ENCODE measurements around the gene SUFU. TPM values are rescaled to one million over a fixed set of nuclear protein-coding genes. Genes with fewer than 3 reads are reported as not detected.

Gene SUFU
- total and polyA plus RNA-seq, 2 donors (not counting 1 experiment from before 2014, with no cell fraction given) = 4.8 to 13.3 TPM

- Histone ChIP-seq H3K9me3 (ENCODE audit: control extremely low read depth in 1 of 3, control insufficient read depth in 2 of 3, insufficient read depth in 1 of 3, low read length in 2 of 3) (no peaks in the 10 kb centered on the region), H3K4me3 (ENCODE audit: control extremely low read depth in 1 of 5, extremely low read depth in 1 of 5, insufficient read depth in 1 of 5, low read depth in 2 of 5, low read length in 4 of 5) (no peak overlapping the region), H4K20me1 (ENCODE audit: control insufficient read depth, insufficient read depth, low read length, poor library complexity, severe bottlenecking) (peaks cover 10% of the 10 kb centered on the region), H3K4me2 (replicated peaks; ENCODE audit: low read depth, low read length, poor library complexity, severe bottlenecking) (no peak overlapping the region), H3K9ac (ENCODE audit: low read length) (no peak overlapping the region), H3K36me3 (replicated peaks in 1 of 2; ENCODE audit: control extremely low read depth in 1 of 2, control insufficient read depth in 1 of 2, extremely low read depth in 1 of 2, insufficient read depth in 2 of 2, low read length in 1 of 2) (peaks cover 0 to 20% of the 10 kb centered on the region in 2 experiments), H3K27ac (ENCODE audit: low read length in 2 of 2) (no peak overlapping the region), H3K27me3 (replicated peaks in 1 of 4; ENCODE audit: control extremely low read depth in 1 of 4, control insufficient read depth in 3 of 4, insufficient read depth in 4 of 4, low read length in 3 of 4) (no peaks in the 10 kb centered on the region), H3K4me1 (ENCODE audit: control insufficient read depth in 2 of 2, insufficient read depth in 2 of 2, low read length in 2 of 2) (peaks cover 12% of the 10 kb centered on the region in 2 donors), H2AFZ (ENCODE audit: insufficient read depth, low read depth, low read length, poor library complexity, severe bottlenecking) (no peak overlapping the region), H3K79me2 (ENCODE audit: control insufficient read depth, insufficient read depth, low read length) (peaks cover 14% of the 10 kb centered on the region)
- H3K9me3 Mint-ChIP-seq (ENCODE audit: insufficient read depth) = no peaks in the 10 kb centered on the region
- WGBS (ENCODE audit: insufficient coverage) = 97% methylated on average over 6 of the region's 7 CpGs
- H3K4me3 Mint-ChIP-seq = no peak overlapping the region
- intact Hi-C loops (cut with micrococcal nuclease) = no loop called here
- no peak overlapping the region for H3K27ac Mint-ChIP-seq
- DNase-seq = no peak
- TF ChIP-seq, protein P1, sequence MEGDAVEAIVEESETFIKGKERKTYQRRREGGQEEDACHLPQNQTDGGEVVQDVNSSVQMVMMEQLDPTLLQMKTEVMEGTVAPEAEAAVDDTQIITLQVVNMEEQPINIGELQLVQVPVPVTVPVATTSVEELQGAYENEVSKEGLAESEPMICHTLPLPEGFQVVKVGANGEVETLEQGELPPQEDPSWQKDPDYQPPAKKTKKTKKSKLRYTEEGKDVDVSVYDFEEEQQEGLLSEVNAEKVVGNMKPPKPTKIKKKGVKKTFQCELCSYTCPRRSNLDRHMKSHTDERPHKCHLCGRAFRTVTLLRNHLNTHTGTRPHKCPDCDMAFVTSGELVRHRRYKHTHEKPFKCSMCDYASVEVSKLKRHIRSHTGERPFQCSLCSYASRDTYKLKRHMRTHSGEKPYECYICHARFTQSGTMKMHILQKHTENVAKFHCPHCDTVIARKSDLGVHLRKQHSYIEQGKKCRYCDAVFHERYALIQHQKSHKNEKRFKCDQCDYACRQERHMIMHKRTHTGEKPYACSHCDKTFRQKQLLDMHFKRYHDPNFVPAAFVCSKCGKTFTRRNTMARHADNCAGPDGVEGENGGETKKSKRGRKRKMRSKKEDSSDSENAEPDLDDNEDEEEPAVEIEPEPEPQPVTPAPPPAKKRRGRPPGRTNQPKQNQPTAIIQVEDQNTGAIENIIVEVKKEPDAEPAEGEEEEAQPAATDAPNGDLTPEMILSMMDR (IDR thresholded peaks at IDR 0.05) = no peak
- no peak for TF ChIP-seq EZH2 (IDR thresholded peaks at IDR 0.05; ENCODE audit: borderline replicate concordance, insufficient read depth, low read depth, low read length, poor library complexity, severe bottlenecking)
- no peaks in the 10 kb centered on the region for H3K27me3 Mint-ChIP-seq
- H3K4me1 Mint-ChIP-seq = peaks cover 16% of the 10 kb centered on the region
- no peak for ATAC-seq (ENCODE audit: low read depth)
- ChIA-PET POLR2A (no interaction called here), CTCF (interaction anchor here (0.8 kb wide), 1 partner anchor 63 kb away, joined by 3 read pairs; no protein-coding TSS in a partner anchor)
These were observed 47.8 kb upstream of the SUFU start for GRCh38 chr10:102455893-102456471.

DNA sequence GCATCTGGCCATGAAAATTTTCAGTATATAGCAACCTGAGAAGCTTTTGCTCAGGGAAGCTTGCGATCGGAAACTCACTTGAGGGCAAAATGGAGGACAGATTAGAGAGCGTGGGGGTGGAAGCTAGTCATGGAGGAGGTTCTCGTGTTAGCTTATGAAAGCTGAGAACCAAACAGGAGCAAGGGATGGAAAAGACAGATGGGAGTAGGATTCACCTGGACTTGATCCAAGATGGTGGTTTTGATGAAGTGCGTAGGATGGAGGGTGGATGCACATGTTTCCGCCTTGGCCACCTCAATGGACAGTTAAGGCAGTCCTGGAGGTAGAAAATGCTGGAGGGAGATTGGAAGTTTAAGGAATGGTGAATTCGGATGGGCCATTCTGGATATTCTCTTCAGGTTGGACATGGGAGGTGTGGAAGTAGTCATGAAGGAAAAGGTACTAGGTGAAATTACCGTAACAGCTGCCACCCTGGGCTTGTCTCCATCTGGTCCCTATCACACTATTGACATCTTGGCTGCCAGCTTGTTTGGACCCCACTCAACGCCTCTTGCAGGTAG, 46.1 kb upstream of the SUFU start:
- H3K9me3 Mint-ChIP-seq (ENCODE audit: insufficient read depth) = no peaks in the 10 kb centered on the region
- Histone ChIP-seq H2AFZ (ENCODE audit: insufficient read depth, low read depth, low read length, poor library complexity, severe bottlenecking) (no peak overlapping the region), H3K9me3 (ENCODE audit: control extremely low read depth in 1 of 3, control insufficient read depth in 2 of 3, insufficient read depth in 1 of 3, low read length in 2 of 3) (no peaks in the 10 kb centered on the region), H3K4me1 (ENCODE audit: control insufficient read depth in 2 of 2, insufficient read depth in 2 of 2, low read length in 2 of 2) (peaks cover 15 to 20% of the 10 kb centered on the region in 2 donors), H3K79me2 (ENCODE audit: control insufficient read depth, insufficient read depth, low read length) (peaks cover 12% of the 10 kb centered on the region), H3K36me3 (replicated peaks in 1 of 2; ENCODE audit: control extremely low read depth in 1 of 2, control insufficient read depth in 1 of 2, extremely low read depth in 1 of 2, insufficient read depth in 2 of 2, low read length in 1 of 2) (peaks cover 0 to 19% of the 10 kb centered on the region in 2 experiments), H3K4me3 (ENCODE audit: control extremely low read depth in 1 of 5, extremely low read depth in 1 of 5, insufficient read depth in 1 of 5, low read depth in 2 of 5, low read length in 4 of 5) (no peak overlapping the region), H3K27me3 (replicated peaks in 1 of 4; ENCODE audit: control extremely low read depth in 1 of 4, control insufficient read depth in 3 of 4, insufficient read depth in 4 of 4, low read length in 3 of 4) (peaks cover 0 to 4% (median 0%) of the 10 kb centered on the region in 4 experiments), H3K4me2 (replicated peaks; ENCODE audit: low read depth, low read length, poor library complexity, severe bottlenecking) (no peak overlapping the region), H4K20me1 (ENCODE audit: control insufficient read depth, insufficient read depth, low read length, poor library complexity, severe bottlenecking) (no peaks in the 10 kb centered on the region), H3K27ac (ENCODE audit: low read length in 2 of 2) (no peak overlapping the region), H3K9ac (ENCODE audit: low read length) (no peak overlapping the region)
- WGBS (ENCODE audit: insufficient coverage) = 92% methylated on average over 7 of the region's 9 CpGs
- ChIA-PET POLR2A (no interaction called here), CTCF (no interaction called here)
- peak overlapping the region; percentile 33 for H3K27ac Mint-ChIP-seq
- intact Hi-C loops (cut with micrococcal nuclease) = no loop called here
- TF ChIP-seq, protein P1 (IDR thresholded peaks at IDR 0.05) = no peak
- TF ChIP-seq EZH2 (IDR thresholded peaks at IDR 0.05; ENCODE audit: borderline replicate concordance, insufficient read depth, low read depth, low read length, poor library complexity, severe bottlenecking) = no peak
- H3K4me1 Mint-ChIP-seq = peaks cover 26% of the 10 kb centered on the region
- no peak overlapping the region for H3K4me3 Mint-ChIP-seq
- no peaks in the 10 kb centered on the region for H3K27me3 Mint-ChIP-seq
- DNase-seq (no peak), ATAC-seq (ENCODE audit: low read depth) (no peak)

Data from B cell (primary cell).